Vagina (tissue), 2 donors: ENCODE results near the gene TAS2R8. TPM values are rescaled to one million over a fixed set of nuclear protein-coding genes. Genes with fewer than 3 reads are reported as not detected.
"Not testable (repeated sequence)": the region's sequence is repeated elsewhere in the genome, so short reads cannot be mapped to it uniquely, and the experiment has no call there.

ENCODE experiments used
- DNase-seq, 2 donors: peaks; one replicate each; pipeline ENCODE4 v3.0.0-alpha.2; 2017; ENCODE audit errors: extremely low spot score in 2 of 2
- H3K27ac ChIP-seq: fragments of 200-600 bp; sonication (generic); one replicate; pipeline ENCODE4 v1.5.1; 2019
- H3K27me3 ChIP-seq: fragments of 200-600 bp; sonication (generic); one replicate; pipeline ENCODE4 v1.5.1; 2019
- H3K36me3 ChIP-seq, 2 donors: fragments of 200-600 bp; sonication (generic); one replicate each; pipeline ENCODE4 v1.5.1; 2017 to 2019
- H3K4me1 ChIP-seq: fragments of 200-600 bp; sonication (generic); one replicate; pipeline ENCODE4 v1.5.1; 2019
- H3K4me3 ChIP-seq, 2 donors: fragments of 200-600 bp; sonication (generic); 1 replicate in 1 of 2; 2 replicates in 1 of 2; pipeline ENCODE4 v1.5.1; 2016 to 2019
- H3K9me3 ChIP-seq: fragments of 200-600 bp; sonication (generic); one replicate; pipeline ENCODE4 v1.5.1; 2019
- CTCF ChIP-seq, 3 experiments: fragments of 450-650 bp in 2 of 3; fragments of 200-600 bp in 1 of 3; sonication (generic) in 1 of 3; IDR thresholded peaks; one replicate each; pipeline ENCODE4 v1.5.1; 2017 to 2019; ENCODE audit warnings: antibody characterized with exemption in 3 of 3, mild to moderate bottlenecking in 2 of 3, moderate library complexity in 2 of 3
- POLR2A ChIP-seq, 2 donors: fragments of 450-650 bp; IDR thresholded peaks; one replicate each; pipeline ENCODE4 v1.6.1; 2017; ENCODE audit warnings: antibody characterized with exemption in 2 of 2, mild to moderate bottlenecking in 2 of 2, moderate library complexity in 2 of 2
- POLR2AphosphoS5 ChIP-seq, 2 donors: sonication (generic); formaldehyde crosslinking; IDR thresholded peaks; one replicate each; pipeline ENCODE4 v1.9.0; 2017; ENCODE audit warnings: antibody characterized with exemption in 2 of 2, mild to moderate bottlenecking in 2 of 2, low read depth in 1 of 2; ENCODE audit not compliant: insufficient read depth in 1 of 2
- intact Hi-C: fragments of 100-400 bp; cut with DNase I; formaldehyde crosslinking; loops from one replicate; pipeline ENCODE4 v1.15.1; 2023
- total RNA-seq: library from RNA; depleted of rRNA; stranded (reverse); fragments of >200 nt; gene quantifications from one replicate; pipeline ENCODE4 v1.2.3, GENCODE V29; 2016

Gene TAS2R8
- total RNA-seq, 1 donor from 2014 or later, result 0.98 TPM

GRCh38 chr12:10794222-10794621 is 12.9 kb downstream of the TAS2R8 start:
- Histone ChIP-seq H3K27ac (no peak overlapping the region), H3K9me3 (no peaks in the 10 kb centered on the region), H3K4me1 (no peaks in the 10 kb centered on the region), H3K4me3 (no peak overlapping the region), H3K27me3 (no peaks in the 10 kb centered on the region), H3K36me3 (no peaks in the 10 kb centered on the region)
- no peak for TF ChIP-seq CTCF (IDR thresholded peaks at IDR 0.05)
- no peak for TF ChIP-seq POLR2AphosphoS5 (IDR thresholded peaks at IDR 0.05; ENCODE audit: insufficient read depth in 1 of 2, low read depth in 1 of 2)
- no peak for TF ChIP-seq POLR2A (IDR thresholded peaks at IDR 0.05)
- no peak for DNase-seq
- intact Hi-C loops, result no loop called here

- H3K36me3 ChIP-seq, H3K4me1 ChIP-seq, DNase-seq, H3K27me3 ChIP-seq, H3K4me3 ChIP-seq, H3K9me3 ChIP-seq, intact Hi-C loops, H3K27ac ChIP-seq: not testable (repeated sequence)
These were observed 15.3 kb downstream of the TAS2R8 start for GRCh38 chr12:10791769-10792168.

GRCh38 chr12:10783252-10783651 is 23.8 kb downstream of the TAS2R8 start:
- Histone ChIP-seq H3K27ac (no peak overlapping the region), H3K36me3 (no peaks in the 10 kb centered on the region), H3K27me3 (no peaks in the 10 kb centered on the region), H3K4me3 (no peak overlapping the region), H3K4me1 (no peaks in the 10 kb centered on the region), H3K9me3 (no peaks in the 10 kb centered on the region)
- intact Hi-C loops, result no loop called here
- TF ChIP-seq POLR2AphosphoS5 (IDR thresholded peaks at IDR 0.05; ENCODE audit: insufficient read depth in 1 of 2, low read depth in 1 of 2), result no peak
- no peak for DNase-seq

- Histone ChIP-seq H3K27ac (no peak overlapping the region), H3K27me3 (no peaks in the 10 kb centered on the region), H3K9me3 (no peaks in the 10 kb centered on the region), H3K4me3 (no peak overlapping the region), H3K36me3 (no peaks in the 10 kb centered on the region), H3K4me1 (no peaks in the 10 kb centered on the region)
- DNase-seq, result no peak
- intact Hi-C loops, result loop anchor here (10.0 kb wide), 1 partner anchor 706 kb away; no protein-coding TSS in a partner anchor
- no peak for TF ChIP-seq POLR2A (IDR thresholded peaks at IDR 0.05)
- TF ChIP-seq POLR2AphosphoS5 (IDR thresholded peaks at IDR 0.05; ENCODE audit: insufficient read depth in 1 of 2, low read depth in 1 of 2), result no peak
- TF ChIP-seq CTCF (IDR thresholded peaks at IDR 0.05), result no peak
These were observed 28.0 kb downstream of the TAS2R8 start for GRCh38 chr12:10779103-10779502.

- H3K4me1 ChIP-seq, result no peaks in the 10 kb centered on the region
- no peak overlapping the region for H3K27ac ChIP-seq
- H3K4me3 ChIP-seq, result no peak overlapping the region
- TF ChIP-seq POLR2A (IDR thresholded peaks at IDR 0.05), result no peak
- TF ChIP-seq CTCF (IDR thresholded peaks at IDR 0.05), result peak; percentile 53 to 82 (median 71)
- no peak for TF ChIP-seq POLR2AphosphoS5 (IDR thresholded peaks at IDR 0.05; ENCODE audit: insufficient read depth in 1 of 2, low read depth in 1 of 2)
- DNase-seq, result no peak
- no peaks in the 10 kb centered on the region for H3K27me3 ChIP-seq
- H3K9me3 ChIP-seq, result no peaks in the 10 kb centered on the region
- intact Hi-C loops, result loop anchor here (10.0 kb wide), 1 partner anchor 714 kb away; no protein-coding TSS in a partner anchor
- H3K36me3 ChIP-seq, result no peaks in the 10 kb centered on the region
These were observed 35.9 kb downstream of the TAS2R8 start for GRCh38 chr12:10771132-10771733.

GRCh38 chr12:10759657-10760056 is 47.4 kb downstream of the TAS2R8 start:
- intact Hi-C loops, result loop anchor here (10.0 kb wide), 1 partner anchor 895 kb away; the partner anchor contains the start of gene CLEC2B
- no peak for DNase-seq
- Histone ChIP-seq H3K9me3 (no peaks in the 10 kb centered on the region), H3K27me3 (no peaks in the 10 kb centered on the region), H3K36me3 (no peaks in the 10 kb centered on the region), H3K27ac (no peak overlapping the region), H3K4me3 (no peak overlapping the region), H3K4me1 (no peaks in the 10 kb centered on the region)
- no peak for TF ChIP-seq CTCF (IDR thresholded peaks at IDR 0.05)
- TF ChIP-seq POLR2A (IDR thresholded peaks at IDR 0.05), result no peak
- no peak for TF ChIP-seq POLR2AphosphoS5 (IDR thresholded peaks at IDR 0.05; ENCODE audit: insufficient read depth in 1 of 2, low read depth in 1 of 2)
